ENCODE measurements around the gene SPATA9.

The SPATA9 gene

GRCh38 chr5:95615164-95615467 is 67.7 kb downstream of the SPATA9 start:
- no peak for DNase-seq

- no peak for DNase-seq
Measured at GRCh38 chr5:95613514-95613913, 69.3 kb downstream of the SPATA9 start.

- DNase-seq, result no peak
Measured at GRCh38 chr5:95611396-95611795, 71.4 kb downstream of the SPATA9 start.

- DNase-seq, result no peak
Measured at GRCh38 chr5:95610546-95610945, 72.2 kb downstream of the SPATA9 start.

GRCh38 chr5:95609711-95610110 is 73.1 kb downstream of the SPATA9 start:
- no peak for DNase-seq

All from stimulated activated CD4-positive, alpha-beta T cell treated with anti-CD3 and anti-CD28 coated beads, Interleukin-1b, Interleukin-23, amount 100 ng/mL, for 48 hours (primary cell).